Glomerular endothelial cell (primary cell): ENCODE results near the gene MVB12B. TPM values are rescaled to one million over a fixed set of nuclear protein-coding genes. Genes with fewer than 3 reads are reported as not detected.
"Not testable (repeated sequence)": the region's sequence is repeated elsewhere in the genome, so short reads cannot be mapped to it uniquely, and the experiment has no call there.

Experiments
- DNase-seq: peaks from one replicate; pipeline ENCODE4 v3.0.0-alpha.2; 2011; ENCODE audit warnings: low read depth, low spot score; ENCODE audit errors: extremely low read depth
- total RNA-seq: library from RNA; depleted of rRNA; stranded (reverse); fragments of >200 nt; gene quantifications from 2 replicates; pipeline ENCODE4 v1.2.3, GENCODE V29; 2015

The MVB12B gene
- total RNA-seq, 1 donor from 2014 or later: 11.4 TPM

- DNase-seq: no peak
These were observed 138.2 kb downstream of the MVB12B start for GRCh38 chr9:126464694-126465441.

DNA sequence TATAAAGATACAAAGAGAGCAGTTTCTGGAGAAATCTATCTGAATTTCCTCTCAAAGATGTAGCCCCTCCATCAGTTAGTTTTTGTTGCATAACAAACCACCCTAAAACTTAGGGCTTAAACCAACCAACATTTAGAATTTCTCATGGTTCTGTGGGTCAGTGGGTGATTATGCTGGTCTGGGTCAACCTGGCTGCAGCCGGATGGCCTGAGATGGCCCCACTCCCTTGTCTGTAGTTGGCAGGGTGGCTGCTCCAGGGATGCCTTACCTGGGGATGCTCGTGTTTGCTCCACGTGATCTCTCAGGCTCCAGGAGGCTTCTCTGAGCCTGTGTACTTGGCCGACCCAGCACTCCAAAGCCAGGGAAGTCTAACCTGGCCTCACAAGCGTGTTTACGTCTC lies 139.3 kb downstream of the MVB12B start:
- no peak for DNase-seq

DNA sequence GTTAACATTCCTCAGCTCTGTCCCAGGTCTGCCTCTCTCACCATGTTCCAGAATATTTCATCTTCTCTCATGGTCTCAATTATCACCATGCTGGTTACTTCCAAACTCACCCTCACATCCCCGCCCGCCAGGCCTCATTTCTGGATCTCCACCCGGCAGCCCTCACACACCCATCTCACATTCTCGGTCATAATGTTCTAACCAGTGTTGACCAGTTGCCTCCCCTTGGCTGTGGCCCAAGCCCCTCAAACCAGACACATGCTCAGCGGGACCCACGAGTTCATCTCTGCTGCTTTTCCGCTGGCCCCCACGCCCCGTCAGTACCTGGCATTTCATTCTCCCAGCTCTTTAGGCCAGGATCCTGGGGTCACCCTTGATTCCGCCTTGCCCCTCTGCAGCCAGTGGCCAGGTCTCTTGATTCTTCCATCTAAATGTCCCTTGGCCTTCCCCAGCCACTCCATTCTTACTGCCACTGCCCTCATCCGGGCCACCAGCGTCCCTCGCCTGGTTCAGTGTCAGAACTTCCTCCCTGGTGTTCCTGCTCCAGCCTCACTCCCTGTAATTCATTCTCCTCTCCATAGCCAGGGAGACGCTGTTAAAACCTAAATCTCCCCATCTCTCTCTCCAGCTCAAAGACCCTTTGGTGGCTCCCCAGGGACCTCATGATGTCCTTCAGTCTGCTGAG lies 141.7 kb downstream of the MVB12B start:
- DNase-seq: no peak

DNA sequence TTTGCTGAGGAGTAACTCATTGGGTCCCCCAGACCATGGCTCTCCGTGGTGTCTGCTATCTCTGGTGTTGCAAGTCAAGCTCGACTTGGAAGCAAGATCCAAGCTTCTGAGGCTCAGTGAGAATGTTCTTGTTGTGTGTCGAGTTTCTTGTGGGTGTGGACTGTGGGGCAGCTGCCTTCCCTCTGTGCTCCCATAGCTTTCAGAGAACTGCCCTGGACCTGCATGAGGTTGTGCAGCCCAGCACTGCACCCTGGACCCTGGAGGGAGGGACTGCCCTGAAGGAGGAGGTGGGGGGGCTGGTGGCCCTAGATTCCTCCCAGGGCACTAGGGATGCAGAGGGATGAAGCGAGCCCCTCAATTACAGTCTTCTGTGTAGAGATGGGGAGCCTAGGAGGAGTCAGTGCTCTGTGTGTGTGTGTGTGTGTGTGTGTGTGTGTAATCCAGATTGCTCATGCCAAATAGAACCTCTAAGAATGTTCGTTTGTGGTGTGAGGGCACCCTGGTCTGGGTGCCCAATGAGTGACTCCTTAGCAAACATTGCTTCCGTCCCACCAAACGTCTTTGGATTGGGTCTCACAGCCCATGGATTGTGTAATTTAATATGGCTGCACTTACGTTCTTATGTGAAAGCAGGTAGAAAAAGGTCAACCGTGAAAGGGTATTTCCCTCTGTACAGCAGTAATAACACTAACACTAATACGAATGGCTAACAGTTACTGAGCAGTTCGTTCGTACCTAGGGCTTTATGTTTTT lies 143.8 kb downstream of the MVB12B start:
- no peak for DNase-seq

DNA sequence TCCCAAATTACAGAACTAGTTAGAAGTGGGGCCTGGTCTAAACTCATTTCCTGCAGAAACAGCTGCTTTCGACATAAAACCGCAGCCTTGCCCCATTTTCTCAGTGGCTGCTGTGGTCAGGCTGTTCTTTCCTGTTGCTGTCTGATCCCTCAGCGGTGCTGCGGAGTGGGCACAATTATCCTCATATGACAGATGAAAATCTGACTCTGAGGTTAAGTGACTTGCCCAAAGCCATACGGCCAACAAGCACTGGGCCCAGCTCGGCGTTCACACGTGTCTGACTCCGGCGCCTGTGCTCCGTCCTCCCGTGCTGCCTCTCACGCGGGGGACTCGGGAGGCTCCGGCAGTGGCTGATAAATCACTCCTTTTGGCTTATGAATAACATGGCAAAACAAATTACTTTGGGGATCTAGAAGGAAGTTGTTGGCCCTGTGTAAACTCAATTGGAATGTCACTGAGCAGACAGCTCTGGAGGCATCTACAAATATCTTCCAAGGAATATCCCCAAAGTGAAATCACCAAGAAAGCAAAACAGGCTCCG lies 144.5 kb downstream of the MVB12B start:
- DNase-seq: no peak

DNA sequence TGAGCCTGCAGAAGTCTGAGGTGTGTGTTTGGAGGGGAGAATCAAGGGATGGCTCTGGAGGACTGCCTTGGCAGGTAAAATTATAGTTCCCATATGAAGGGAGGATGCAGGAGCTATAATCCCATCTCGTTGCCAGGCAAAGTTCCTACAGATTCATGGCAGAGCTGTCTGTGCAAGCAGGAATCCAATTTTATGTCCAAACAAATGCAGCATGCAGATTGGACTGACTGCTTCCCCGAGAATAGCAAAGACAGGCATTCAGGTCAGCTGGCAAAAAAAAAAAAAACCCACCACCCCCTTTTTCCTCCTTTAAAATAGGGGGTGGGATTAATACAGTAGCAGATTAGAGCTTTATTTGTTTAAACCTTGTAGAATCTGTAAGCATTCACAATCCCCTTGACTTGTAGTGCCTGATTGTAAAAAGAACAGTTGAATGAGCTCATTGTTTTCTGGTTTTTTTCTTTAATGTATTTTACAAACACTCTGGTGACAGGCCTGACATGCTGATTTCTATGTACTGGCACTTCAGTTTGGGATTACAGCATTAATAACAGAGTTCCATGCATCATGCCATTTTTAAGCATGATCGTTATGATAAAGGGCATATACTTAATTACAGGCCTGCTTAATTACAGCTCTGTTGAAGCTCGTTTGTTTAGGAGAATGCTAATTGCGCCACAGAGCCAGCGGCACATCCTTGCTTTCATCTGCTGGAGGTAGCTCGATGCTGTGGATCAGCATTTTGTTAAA lies 145.7 kb downstream of the MVB12B start:
- DNase-seq: no peak

DNA sequence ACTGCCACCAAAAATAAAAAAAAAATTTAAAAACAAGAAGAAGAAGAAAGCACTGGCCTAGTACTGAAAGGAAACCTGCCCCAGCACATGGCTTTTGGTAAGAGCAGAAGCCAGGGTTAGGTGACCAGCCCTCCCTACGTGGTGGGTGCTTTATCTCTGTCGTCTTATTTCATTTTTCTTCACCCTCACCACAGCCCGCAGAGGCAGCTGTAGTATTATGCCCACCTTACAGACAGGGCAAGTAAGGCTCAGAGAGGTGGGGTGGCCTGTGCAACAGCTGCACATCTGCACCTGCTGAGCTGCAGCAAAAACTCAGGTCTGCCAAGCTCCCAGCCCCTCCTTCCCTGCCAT lies 146.3 kb downstream of the MVB12B start:
- no peak for DNase-seq

GRCh38 chr9:126474206-126474765 lies 147.7 kb downstream of the MVB12B start:
- no peak for DNase-seq

DNA sequence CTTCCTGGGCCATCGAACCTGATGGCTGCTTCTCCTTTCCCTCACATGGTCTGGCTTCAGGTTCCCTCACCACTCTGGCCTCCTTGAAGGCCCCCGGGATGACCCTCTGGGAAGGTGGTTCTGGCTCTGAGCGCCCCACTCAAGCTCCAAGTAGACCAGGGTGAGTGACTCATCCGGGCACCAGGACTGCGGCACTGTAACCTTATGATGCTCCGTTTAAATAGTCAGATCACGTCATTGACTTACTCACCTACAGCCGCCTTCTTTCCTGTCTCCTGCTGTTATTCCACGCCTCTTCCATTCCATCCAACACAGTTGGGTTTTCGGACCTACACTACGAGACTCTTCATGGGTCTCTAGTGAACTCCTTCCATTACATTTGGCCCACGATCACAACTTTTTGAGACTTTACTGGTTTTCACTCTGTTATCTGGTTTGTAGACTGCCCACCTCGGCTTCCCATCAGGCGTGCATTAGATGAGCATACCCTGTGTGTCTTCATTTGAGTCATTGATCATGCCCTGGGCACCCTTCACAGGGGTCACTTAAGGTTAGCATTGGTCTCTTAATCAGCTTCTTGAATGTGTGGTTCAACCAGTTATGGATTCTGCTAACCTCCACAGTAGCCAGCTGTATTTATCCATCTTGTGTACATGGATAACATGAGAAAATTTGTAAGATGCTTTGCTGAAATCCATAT lies 148.3 kb downstream of the MVB12B start:
- no peak for DNase-seq

GRCh38 chr9:126475933-126476555 lies 149.4 kb downstream of the MVB12B start:
- DNase-seq: no peak

GRCh38 chr9:126477432-126477831 lies 150.8 kb downstream of the MVB12B start:
- DNase-seq: not testable (repeated sequence)

GRCh38 chr9:126478216-126478981 lies 151.8 kb downstream of the MVB12B start:
- DNase-seq: no peak

GRCh38 chr9:126479515-126479914 lies 152.9 kb downstream of the MVB12B start:
- DNase-seq: no peak

DNA sequence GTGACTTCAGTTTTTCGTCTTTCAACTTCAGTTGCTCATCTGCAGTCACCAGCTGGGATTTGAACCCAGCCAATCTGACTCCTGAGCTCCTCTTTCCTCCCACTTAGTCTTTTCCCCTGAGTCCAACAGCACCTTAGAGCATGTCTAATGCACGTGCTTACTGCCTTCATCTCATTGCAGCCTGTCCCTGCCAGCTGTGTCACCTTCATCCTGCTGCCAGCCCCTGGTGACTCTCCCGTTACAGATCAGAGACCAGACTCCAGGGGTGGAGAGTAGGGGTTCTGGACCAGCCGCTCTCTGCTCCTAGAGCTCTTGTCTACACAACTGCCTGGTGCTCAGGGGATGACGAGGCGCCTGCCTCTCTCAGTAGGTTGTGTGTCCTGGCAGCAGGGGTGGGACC lies 154.2 kb downstream of the MVB12B start:
- DNase-seq: no peak

- DNase-seq: no peak
These were observed 155.2 kb downstream of the MVB12B start for GRCh38 chr9:126481862-126482261.

DNA sequence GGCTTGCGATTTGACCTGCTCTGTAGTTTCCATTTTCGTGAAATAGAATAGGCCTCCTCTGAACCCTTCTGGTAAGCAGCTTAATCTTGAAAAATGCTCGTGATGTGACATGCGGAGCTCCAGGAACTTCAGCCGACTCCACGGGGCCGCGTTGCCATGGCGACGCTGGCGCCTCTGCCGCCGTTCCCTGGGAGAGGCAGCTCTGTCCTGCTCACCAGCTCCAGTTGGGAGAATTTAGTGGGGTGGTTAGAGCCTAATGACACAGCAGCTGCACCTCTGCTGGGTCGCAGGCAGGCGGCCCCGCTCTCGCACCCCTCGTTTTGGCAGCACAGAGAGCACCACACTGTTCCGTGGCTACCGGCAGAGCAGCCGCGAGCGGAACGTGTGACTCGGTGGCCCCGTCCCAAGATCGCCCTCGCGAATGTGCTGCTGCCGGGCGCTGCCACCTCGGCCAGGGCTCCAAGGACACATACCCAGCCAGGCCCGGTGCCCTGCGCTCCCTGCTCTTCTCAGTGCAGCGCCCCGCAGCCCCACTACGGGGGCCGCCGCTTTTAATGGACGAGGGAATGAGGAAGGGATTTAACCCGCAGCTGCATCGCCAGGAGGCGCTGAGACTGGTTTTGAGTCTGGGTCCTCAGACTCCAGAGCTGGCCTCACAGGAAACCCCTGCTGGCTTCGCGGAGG lies 155.9 kb downstream of the MVB12B start:
- DNase-seq: no peak

GRCh38 chr9:126483468-126484073 lies 156.9 kb downstream of the MVB12B start:
- DNase-seq: no peak

- no peak for DNase-seq
These were observed 159.0 kb downstream of the MVB12B start for GRCh38 chr9:126485662-126486061.
